Nephron (organoid): ENCODE measurements around the gene IMMT.

Source experiments
- H3K27ac Mint-ChIP-seq, 3 experiments: 2 replicates each; pipeline ENCODE4 v1.8.0; 2020; ENCODE audit warnings: mixed read lengths in 3 of 3, mild to moderate bottlenecking in 2 of 3, moderate library complexity in 1 of 3
- H3K27me3 Mint-ChIP-seq: 2 replicates; pipeline ENCODE4 v1.8.0; 2021; ENCODE audit warnings: low read depth, mild to moderate bottlenecking, moderate library complexity, mixed read lengths
- H3K36me3 Mint-ChIP-seq: 2 replicates; pipeline ENCODE4 v1.8.0; 2020; ENCODE audit warnings: low read depth, mixed read lengths
- H3K4me1 Mint-ChIP-seq: 2 replicates; pipeline ENCODE4 v1.8.0; 2020; ENCODE audit warnings: mixed read lengths
- H3K4me3 Mint-ChIP-seq, 3 experiments: 2 replicates each; pipeline ENCODE4 v1.8.0; 2020; ENCODE audit warnings: mild to moderate bottlenecking in 3 of 3, mixed read lengths in 3 of 3, moderate library complexity in 2 of 3
- H3K9me3 Mint-ChIP-seq: 2 replicates; pipeline ENCODE4 v1.8.0; 2020; ENCODE audit warnings: mixed read lengths
- CTCF ChIP-seq, 3 experiments: fragments of 200-600 bp; sonication (generic); IDR thresholded peaks; one replicate each; pipeline ENCODE4 v1.5.0; 2021; ENCODE audit warnings: antibody characterized with exemption in 3 of 3; ENCODE audit not compliant: unreplicated experiment in 3 of 3

The IMMT gene

GRCh38 chr2:86223927-86224560 is 28.8 kb upstream of the IMMT start:
- TF ChIP-seq CTCF (IDR thresholded peaks at IDR 0.05; ENCODE audit: unreplicated experiment in 3 of 3), result no peak
- no peaks in the 10 kb centered on the region for H3K9me3 Mint-ChIP-seq
- peaks cover 4% of the 10 kb centered on the region for H3K27me3 Mint-ChIP-seq
- peak overlapping the region in 2 of 3 experiments; percentile 12 to 59 for H3K4me3 Mint-ChIP-seq
- H3K27ac Mint-ChIP-seq, result peak overlapping the region; percentile 94 to 98 (median 97)
- H3K36me3 Mint-ChIP-seq, result no peaks in the 10 kb centered on the region
- H3K4me1 Mint-ChIP-seq, result peaks cover 43% of the 10 kb centered on the region

- Mint-ChIP-seq H3K36me3 (no peaks in the 10 kb centered on the region), H3K27ac (peak overlapping the region; percentile 94 to 98 (median 97))
- no peak for TF ChIP-seq CTCF (IDR thresholded peaks at IDR 0.05; ENCODE audit: unreplicated experiment in 3 of 3)
Observed at GRCh38 chr2:86223140-86223926, 28.1 kb upstream of the IMMT start.

GRCh38 chr2:86221066-86221684 is 25.9 kb upstream of the IMMT start:
- Mint-ChIP-seq H3K36me3 (no peaks in the 10 kb centered on the region), H3K4me1 (peaks cover 62% of the 10 kb centered on the region), H3K4me3 (no peak overlapping the region), H3K27ac (peak overlapping the region in 2 of 3 experiments; percentile 26 to 28), H3K27me3 (no peaks in the 10 kb centered on the region), H3K9me3 (no peaks in the 10 kb centered on the region)
- TF ChIP-seq CTCF (IDR thresholded peaks at IDR 0.05; ENCODE audit: unreplicated experiment in 3 of 3), result peak; percentile 84 to 91 (median 88)

More at GRCh38 chr2:86223140-86223926, 28.1 kb upstream of the IMMT start:
- Mint-ChIP-seq H3K9me3 (no peaks in the 10 kb centered on the region), H3K4me3 (peak overlapping the region; percentile 12 to 59 (median 23)), H3K4me1 (peaks cover 43% of the 10 kb centered on the region), H3K27me3 (no peaks in the 10 kb centered on the region)

GRCh38 chr2:86219896-86220295 is 24.6 kb upstream of the IMMT start:
- no peaks in the 10 kb centered on the region for H3K36me3 Mint-ChIP-seq
- H3K4me1 Mint-ChIP-seq, result peaks cover 62% of the 10 kb centered on the region
- no peak for TF ChIP-seq CTCF (IDR thresholded peaks at IDR 0.05; ENCODE audit: unreplicated experiment in 3 of 3)
- H3K27me3 Mint-ChIP-seq, result no peaks in the 10 kb centered on the region
- no peaks in the 10 kb centered on the region for H3K9me3 Mint-ChIP-seq
- H3K27ac Mint-ChIP-seq, result peak overlapping the region in 2 of 3 experiments; percentile 28 to 53
- H3K4me3 Mint-ChIP-seq, result no peak overlapping the region

GRCh38 chr2:86218124-86218523 is 22.9 kb upstream of the IMMT start:
- H3K4me3 Mint-ChIP-seq, result no peak overlapping the region
- no peaks in the 10 kb centered on the region for H3K27me3 Mint-ChIP-seq
- TF ChIP-seq CTCF (IDR thresholded peaks at IDR 0.05; ENCODE audit: unreplicated experiment in 3 of 3), result no peak
- H3K9me3 Mint-ChIP-seq, result no peaks in the 10 kb centered on the region
- H3K27ac Mint-ChIP-seq, result peak overlapping the region; percentile 35 to 94 (median 45)
- H3K4me1 Mint-ChIP-seq, result peaks cover 52% of the 10 kb centered on the region
- peaks cover 13% of the 10 kb centered on the region for H3K36me3 Mint-ChIP-seq
